HEK293 (cell line): ENCODE results near the gene BTF3L4.

Experiments used
- CTCF ChIA-PET: fragments of 350-600 bp; formaldehyde crosslinking; extraction: SDS; loops from one replicate; lab custom pipeline; 2021; ENCODE audit warnings: antibody characterized with exemption; lab: Yijun Ruan, JAX
- POLR2A ChIA-PET: fragments of 300-600 bp; formaldehyde crosslinking; extraction: SDS; loops from one replicate; lab custom pipeline; 2020; ENCODE audit warnings: antibody characterized with exemption, inconsistent platforms; lab: Yijun Ruan, JAX
- H3K27ac ChIP-seq: fragments of 200-500 bp; sonication (Bioruptor generic); 2 replicates; pipeline ENCODE4 v1.5.1; 2014; ENCODE audit warnings: low read depth, low read length, control low read depth, inconsistent platforms; ENCODE audit errors: extremely low read depth
- H3K36me3 ChIP-seq, 2 experiments: fragments of 200-500 bp in 1 of 2; sonication (Bioruptor generic) in 1 of 2; 1 replicate in 1 of 2; 2 replicates in 1 of 2; pipeline ENCODE4 v1.5.1; 2014 to 2017; ENCODE audit warnings: inconsistent platforms in 2 of 2, low read length in 2 of 2; ENCODE audit not compliant: control insufficient read depth in 2 of 2, insufficient read depth in 1 of 2
- H3K4me1 ChIP-seq: fragments of 200-500 bp; sonication (Bioruptor generic); 2 replicates; pipeline ENCODE4 v1.5.1; 2014; ENCODE audit warnings: mild to moderate bottlenecking, low read length, inconsistent platforms; ENCODE audit not compliant: control insufficient read depth, insufficient read depth
- H3K4me3 ChIP-seq: 2 replicates; pipeline ENCODE4 v1.5.1; 2011; ENCODE audit warnings: low read depth, mild to moderate bottlenecking, control low read depth, low read length, moderate library complexity
- H3K9me3 ChIP-seq: fragments of 200-500 bp; sonication (Bioruptor generic); 2 replicates; pipeline ENCODE4 v1.5.1; 2014; ENCODE audit warnings: low read depth, low read length, inconsistent platforms; ENCODE audit not compliant: control insufficient read depth, insufficient read depth
- ELK4 ChIP-seq: IDR thresholded peaks from 2 replicates; pipeline ENCODE4 v1.6.1; 2011; ENCODE audit warnings: mild to moderate bottlenecking, low read depth, low read length, borderline replicate concordance
- GFI1B ChIP-seq: fragments of 450-650 bp; formaldehyde crosslinking; IDR thresholded peaks from 2 replicates; pipeline ENCODE4 v1.5.1; 2016; ENCODE audit warnings: missing biosample characterization, missing genetic modification characterization
- SP7 ChIP-seq: fragments of 450-650 bp; formaldehyde crosslinking; IDR thresholded peaks from 2 replicates; pipeline ENCODE4 v1.5.1; 2016; ENCODE audit warnings: missing biosample characterization, missing genetic modification characterization
- TSHZ1 ChIP-seq: fragments of 450-650 bp; formaldehyde crosslinking; IDR thresholded peaks from 2 replicates; pipeline ENCODE4 v1.5.1; 2016; ENCODE audit warnings: missing biosample characterization, missing genetic modification characterization, borderline replicate concordance
- ZNF140 ChIP-seq: fragments of 450-650 bp; formaldehyde crosslinking; IDR thresholded peaks from 2 replicates; pipeline ENCODE4 v1.5.1; 2016; ENCODE audit warnings: missing biosample characterization, missing genetic modification characterization
- ZNF24 ChIP-seq: fragments of 450-650 bp; formaldehyde crosslinking; IDR thresholded peaks from 2 replicates; pipeline ENCODE4 v1.5.1; 2016; ENCODE audit warnings: missing biosample characterization, missing genetic modification characterization
- ZNF26 ChIP-seq: fragments of 450-650 bp; formaldehyde crosslinking; IDR thresholded peaks from 2 replicates; pipeline ENCODE4 v1.5.1; 2016; ENCODE audit warnings: missing biosample characterization, missing genetic modification characterization
- ZNF266 ChIP-seq: fragments of 450-650 bp; formaldehyde crosslinking; IDR thresholded peaks from 2 replicates; pipeline ENCODE4 v1.5.1; 2016; ENCODE audit warnings: missing biosample characterization, missing genetic modification characterization, low read depth
- ZNF274 ChIP-seq, 2 experiments: fragments of 200-500 bp in 1 of 2; fragments of 450-650 bp in 1 of 2; sonication (Bioruptor generic) in 1 of 2; formaldehyde crosslinking in 1 of 2; IDR thresholded peaks; 2 replicates each; pipeline versions ENCODE4 v1.5.1 to v1.6.1; 2014 to 2016; ENCODE audit warnings: borderline replicate concordance in 1 of 2, inconsistent platforms in 1 of 2, low read length in 1 of 2, missing biosample characterization in 1 of 2, missing genetic modification characterization in 1 of 2
- ZNF341 ChIP-seq: fragments of 450-650 bp; formaldehyde crosslinking; IDR thresholded peaks from 2 replicates; pipeline ENCODE4; 2016; ENCODE audit warnings: low read depth, missing biosample characterization, missing genetic modification characterization
- ZNF350 ChIP-seq: fragments of 450-650 bp; formaldehyde crosslinking; IDR thresholded peaks from 2 replicates; pipeline ENCODE4 v1.5.0; 2017; ENCODE audit warnings: missing biosample characterization, mild to moderate bottlenecking, missing genetic modification characterization
- ZNF391 ChIP-seq: fragments of 450-650 bp; formaldehyde crosslinking; IDR thresholded peaks from 2 replicates; pipeline ENCODE4 v1.5.1; 2016; ENCODE audit warnings: low read depth, missing biosample characterization, missing genetic modification characterization, borderline replicate concordance
- ZNF433 ChIP-seq: fragments of 450-650 bp; formaldehyde crosslinking; IDR thresholded peaks from 2 replicates; pipeline ENCODE4 v1.5.1; 2016; ENCODE audit warnings: missing biosample characterization, missing genetic modification characterization, low read depth
- ZNF549 ChIP-seq: fragments of 450-650 bp; IDR thresholded peaks from 2 replicates; pipeline ENCODE4 v1.5.1; 2018; ENCODE audit warnings: missing biosample characterization, missing genetic modification characterization, mild to moderate bottlenecking, inconsistent platforms, moderate library complexity
- ZNF664 ChIP-seq: fragments of 450-650 bp; formaldehyde crosslinking; IDR thresholded peaks from 2 replicates; pipeline ENCODE4 v1.5.1; 2016; ENCODE audit warnings: missing biosample characterization, missing genetic modification characterization
- ZNF677 ChIP-seq: fragments of 450-650 bp; IDR thresholded peaks from 2 replicates; pipeline ENCODE4 v1.5.0; 2018; ENCODE audit warnings: missing biosample characterization, mild to moderate bottlenecking, missing genetic modification characterization, moderate library complexity
- ZNF776 ChIP-seq: fragments of 450-650 bp; formaldehyde crosslinking; IDR thresholded peaks from 2 replicates; pipeline ENCODE4 v1.5.0; 2017; ENCODE audit warnings: missing biosample characterization, missing genetic modification characterization, borderline replicate concordance
- ZNF791 ChIP-seq: fragments of 450-650 bp; formaldehyde crosslinking; IDR thresholded peaks from 2 replicates; pipeline ENCODE4 v1.5.1; 2016; ENCODE audit warnings: missing biosample characterization, missing genetic modification characterization
- TF ChIP-seq, protein P1 (sequence below): fragments of 450-650 bp; formaldehyde crosslinking; IDR thresholded peaks from 2 replicates; pipeline ENCODE4 v1.5.1; 2016; ENCODE audit warnings: missing biosample characterization, missing genetic modification characterization
- TF ChIP-seq, protein P2 (sequence below): fragments of 450-650 bp; formaldehyde crosslinking; IDR thresholded peaks from 2 replicates; pipeline ENCODE4 v1.5.1; 2017; ENCODE audit warnings: missing biosample characterization, missing genetic modification characterization
- TF ChIP-seq, protein P3 (sequence below): fragments of 450-650 bp; formaldehyde crosslinking; IDR thresholded peaks from 2 replicates; pipeline ENCODE4 v1.5.1; 2016; ENCODE audit warnings: missing biosample characterization, missing genetic modification characterization

The BTF3L4 gene

DNA sequence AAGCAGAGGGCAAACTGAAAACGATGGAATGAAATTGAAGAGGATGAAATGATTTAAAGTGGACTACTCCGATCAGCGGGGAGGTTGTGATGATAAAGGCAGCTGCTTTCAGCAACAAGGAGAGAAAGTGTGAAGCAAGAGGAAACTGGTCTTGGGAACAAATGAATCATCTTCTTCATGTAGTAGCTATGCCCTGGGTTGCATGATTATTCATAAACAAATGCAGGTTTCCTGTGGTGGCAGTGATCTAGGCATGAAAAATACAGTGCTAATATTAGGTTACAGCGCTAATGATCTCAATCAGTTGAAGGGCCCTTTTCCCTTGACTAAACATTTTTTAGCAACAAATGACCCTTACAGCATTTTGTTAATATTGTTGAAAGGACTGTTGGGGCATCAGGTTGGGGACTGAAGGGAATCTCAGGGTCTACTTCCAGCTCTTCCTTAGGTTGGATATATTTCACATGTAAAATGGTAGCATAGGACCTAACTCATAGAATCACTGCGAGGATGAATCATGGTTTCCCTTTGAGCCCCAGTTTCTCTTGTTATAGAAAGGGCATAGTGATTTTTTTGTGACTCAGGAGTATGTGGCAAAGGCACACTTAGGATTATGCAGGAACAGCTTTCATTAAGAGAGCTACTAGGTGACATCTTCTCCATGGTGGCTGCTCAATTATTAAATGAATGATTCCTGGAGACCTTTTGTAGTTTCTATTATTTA, 83.9 kb downstream of the BTF3L4 start:
- H3K4me1 ChIP-seq, result peaks cover 7% of the 10 kb centered on the region
- CTCF ChIA-PET, result interaction anchor here (0.6 to 2.0 kb wide), 4 partner anchors 12 to 265 kb away, joined by 3 to 13 read pairs (median 3); no protein-coding TSS in a partner anchor
- POLR2A ChIA-PET, result interaction anchor here (1.1 kb wide), 1 partner anchor 83 kb away, joined by 3 read pairs; no protein-coding TSS in a partner anchor
- H3K36me3 ChIP-seq, result no peaks in the 10 kb centered on the region
- no peak overlapping the region for H3K27ac ChIP-seq
- H3K9me3 ChIP-seq, result no peaks in the 10 kb centered on the region
- H3K4me3 ChIP-seq, result no peak overlapping the region
- no peak for TF ChIP-seq ZNF391 (tag by site-specific recombination)
- TF ChIP-seq, protein P1, sequence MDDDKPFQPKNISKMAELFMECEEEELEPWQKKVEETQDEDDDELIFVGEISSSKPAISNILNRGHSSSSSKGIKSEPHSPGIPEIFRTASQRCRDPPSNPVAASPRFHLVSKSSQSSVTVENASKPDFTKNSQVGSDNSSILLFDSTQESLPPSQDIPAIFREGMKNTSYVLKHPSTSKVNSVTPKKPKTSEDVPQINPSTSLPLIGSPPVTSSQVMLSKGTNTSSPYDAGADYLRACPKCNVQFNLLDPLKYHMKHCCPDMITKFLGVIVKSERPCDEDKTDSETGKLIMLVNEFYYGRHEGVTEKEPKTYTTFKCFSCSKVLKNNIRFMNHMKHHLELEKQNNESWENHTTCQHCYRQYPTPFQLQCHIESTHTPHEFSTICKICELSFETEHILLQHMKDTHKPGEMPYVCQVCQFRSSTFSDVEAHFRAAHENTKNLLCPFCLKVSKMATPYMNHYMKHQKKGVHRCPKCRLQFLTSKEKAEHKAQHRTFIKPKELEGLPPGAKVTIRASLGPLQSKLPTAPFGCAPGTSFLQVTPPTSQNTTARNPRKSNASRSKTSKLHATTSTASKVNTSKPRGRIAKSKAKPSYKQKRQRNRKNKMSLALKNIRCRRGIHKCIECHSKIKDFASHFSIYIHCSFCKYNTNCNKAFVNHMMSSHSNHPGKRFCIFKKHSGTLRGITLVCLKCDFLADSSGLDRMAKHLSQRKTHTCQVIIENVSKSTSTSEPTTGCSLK, result no peak
- no peak for TF ChIP-seq ZNF140
- no peak for TF ChIP-seq ZNF341 (tag by site-specific recombination)
- no peak for TF ChIP-seq ZNF266 (tag by site-specific recombination)
- TF ChIP-seq GFI1B (tag by site-specific recombination), result no peak
- TF ChIP-seq ZNF677 (tag by site-specific recombination), result no peak
- no peak for TF ChIP-seq ZNF791 (tag by site-specific recombination)
- no peak for TF ChIP-seq ZNF664 (tag by site-specific recombination)
- TF ChIP-seq ZNF24 (tag by site-specific recombination), result peak; percentile 19; the same call in 1 of the 2 replicates
- no peak for TF ChIP-seq ZNF274 (IDR thresholded peaks at IDR 0.05; ENCODE audit: low read length)
- TF ChIP-seq ZNF274 (tag by site-specific recombination; IDR thresholded peaks at IDR 0.05; ENCODE audit: borderline replicate concordance), result no peak
- no peak for TF ChIP-seq ZNF26 (tag by site-specific recombination)
- TF ChIP-seq SP7, result peak; percentile 65
- no peak for TF ChIP-seq ELK4
- TF ChIP-seq, protein P2, sequence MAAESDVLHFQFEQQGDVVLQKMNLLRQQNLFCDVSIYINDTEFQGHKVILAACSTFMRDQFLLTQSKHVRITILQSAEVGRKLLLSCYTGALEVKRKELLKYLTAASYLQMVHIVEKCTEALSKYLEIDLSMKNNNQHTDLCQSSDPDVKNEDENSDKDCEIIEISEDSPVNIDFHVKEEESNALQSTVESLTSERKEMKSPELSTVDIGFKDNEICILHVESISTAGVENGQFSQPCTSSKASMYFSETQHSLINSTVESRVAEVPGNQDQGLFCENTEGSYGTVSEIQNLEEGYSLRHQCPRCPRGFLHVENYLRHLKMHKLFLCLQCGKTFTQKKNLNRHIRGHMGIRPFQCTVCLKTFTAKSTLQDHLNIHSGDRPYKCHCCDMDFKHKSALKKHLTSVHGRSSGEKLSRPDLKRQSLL (tag by site-specific recombination), result no peak
- no peak for TF ChIP-seq TSHZ1 (tag by site-specific recombination)
- TF ChIP-seq ZNF776 (tag by site-specific recombination), result no peak
- TF ChIP-seq, protein P3, sequence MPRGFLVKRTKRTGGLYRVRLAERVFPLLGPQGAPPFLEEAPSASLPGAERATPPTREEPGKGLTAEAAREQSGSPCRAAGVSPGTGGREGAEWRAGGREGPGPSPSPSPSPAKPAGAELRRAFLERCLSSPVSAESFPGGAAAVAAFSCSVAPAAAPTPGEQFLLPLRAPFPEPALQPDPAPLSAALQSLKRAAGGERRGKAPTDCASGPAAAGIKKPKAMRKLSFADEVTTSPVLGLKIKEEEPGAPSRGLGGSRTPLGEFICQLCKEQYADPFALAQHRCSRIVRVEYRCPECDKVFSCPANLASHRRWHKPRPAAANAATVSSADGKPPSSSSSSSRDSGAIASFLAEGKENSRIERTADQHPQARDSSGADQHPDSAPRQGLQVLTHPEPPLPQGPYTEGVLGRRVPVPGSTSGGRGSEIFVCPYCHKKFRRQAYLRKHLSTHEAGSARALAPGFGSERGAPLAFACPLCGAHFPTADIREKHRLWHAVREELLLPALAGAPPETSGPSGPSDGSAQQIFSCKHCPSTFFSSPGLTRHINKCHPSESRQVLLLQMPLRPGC (tag by site-specific recombination), result no peak
- TF ChIP-seq ZNF350 (tag by site-specific recombination), result no peak
- TF ChIP-seq ZNF433 (tag by site-specific recombination), result no peak
- no peak for TF ChIP-seq ZNF549
